Measurements from ENCODE around the gene LHFPL5.

LHFPL5 gene

GRCh38 chr6:35856250-35856649, 51.1 kb downstream of the LHFPL5 start:
- DNase-seq (ENCODE audit: low spot score) = no peak

- no peak for DNase-seq (ENCODE audit: low spot score)
Observed at GRCh38 chr6:35857853-35858252, 52.7 kb downstream of the LHFPL5 start.

- DNase-seq (ENCODE audit: low spot score) = no peak
Observed at GRCh38 chr6:35859367-35859766, 54.2 kb downstream of the LHFPL5 start.
